Measurements from ENCODE around the gene WDR41.
"Not testable (repeated sequence)": the region's sequence is repeated elsewhere in the genome, so short reads cannot be mapped to it uniquely, and the experiment has no call there.

DNA sequence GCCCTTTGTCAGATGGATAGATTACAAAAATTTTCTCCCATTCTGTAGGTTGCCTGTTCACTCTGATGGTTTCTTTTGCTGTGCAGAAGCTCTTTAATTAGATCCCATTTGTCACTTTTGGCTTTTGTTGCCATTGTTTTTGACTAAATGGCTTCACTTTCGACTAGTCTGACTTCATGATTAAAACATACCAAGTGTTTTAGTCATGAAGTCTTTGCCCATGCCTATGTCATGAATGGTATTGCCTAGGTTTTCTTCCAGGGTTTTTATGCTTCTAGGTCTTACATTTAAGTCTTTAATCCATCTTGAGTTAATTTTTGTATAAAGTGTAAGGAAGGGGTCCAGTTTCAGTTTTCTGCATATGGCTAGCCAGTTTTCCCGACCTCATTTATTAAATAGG is 108.8 kb downstream of the WDR41 start:
- not testable (repeated sequence) for TF ChIP-seq ZNF70 (CRISPR knock-in tag; IDR thresholded peaks at IDR 0.05); OSR1 (CRISPR knock-in tag; IDR thresholded peaks at IDR 0.05); PPARA (CRISPR knock-in tag; IDR thresholded peaks at IDR 0.05; ENCODE audit: borderline replicate concordance); ZFP3 (CRISPR knock-in tag; IDR thresholded peaks at IDR 0.05)
- TF ChIP-seq, protein P1, sequence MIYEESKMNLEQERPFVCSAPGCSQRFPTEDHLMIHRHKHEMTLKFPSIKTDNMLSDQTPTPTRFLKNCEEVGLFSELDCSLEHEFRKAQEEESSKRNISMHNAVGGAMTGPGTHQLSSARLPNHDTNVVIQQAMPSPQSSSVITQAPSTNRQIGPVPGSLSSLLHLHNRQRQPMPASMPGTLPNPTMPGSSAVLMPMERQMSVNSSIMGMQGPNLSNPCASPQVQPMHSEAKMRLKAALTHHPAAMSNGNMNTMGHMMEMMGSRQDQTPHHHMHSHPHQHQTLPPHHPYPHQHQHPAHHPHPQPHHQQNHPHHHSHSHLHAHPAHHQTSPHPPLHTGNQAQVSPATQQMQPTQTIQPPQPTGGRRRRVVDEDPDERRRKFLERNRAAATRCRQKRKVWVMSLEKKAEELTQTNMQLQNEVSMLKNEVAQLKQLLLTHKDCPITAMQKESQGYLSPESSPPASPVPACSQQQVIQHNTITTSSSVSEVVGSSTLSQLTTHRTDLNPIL (CRISPR knock-in tag; IDR thresholded peaks at IDR 0.05; ENCODE audit: low read depth), result not testable (repeated sequence)
- TF ChIP-seq, protein P2, sequence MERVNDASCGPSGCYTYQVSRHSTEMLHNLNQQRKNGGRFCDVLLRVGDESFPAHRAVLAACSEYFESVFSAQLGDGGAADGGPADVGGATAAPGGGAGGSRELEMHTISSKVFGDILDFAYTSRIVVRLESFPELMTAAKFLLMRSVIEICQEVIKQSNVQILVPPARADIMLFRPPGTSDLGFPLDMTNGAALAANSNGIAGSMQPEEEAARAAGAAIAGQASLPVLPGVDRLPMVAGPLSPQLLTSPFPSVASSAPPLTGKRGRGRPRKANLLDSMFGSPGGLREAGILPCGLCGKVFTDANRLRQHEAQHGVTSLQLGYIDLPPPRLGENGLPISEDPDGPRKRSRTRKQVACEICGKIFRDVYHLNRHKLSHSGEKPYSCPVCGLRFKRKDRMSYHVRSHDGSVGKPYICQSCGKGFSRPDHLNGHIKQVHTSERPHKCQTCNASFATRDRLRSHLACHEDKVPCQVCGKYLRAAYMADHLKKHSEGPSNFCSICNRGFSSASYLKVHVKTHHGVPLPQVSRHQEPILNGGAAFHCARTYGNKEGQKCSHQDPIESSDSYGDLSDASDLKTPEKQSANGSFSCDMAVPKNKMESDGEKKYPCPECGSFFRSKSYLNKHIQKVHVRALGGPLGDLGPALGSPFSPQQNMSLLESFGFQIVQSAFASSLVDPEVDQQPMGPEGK (CRISPR knock-in tag; IDR thresholded peaks at IDR 0.05; ENCODE audit: borderline replicate concordance), result not testable (repeated sequence)
- TF ChIP-seq, protein P3, sequence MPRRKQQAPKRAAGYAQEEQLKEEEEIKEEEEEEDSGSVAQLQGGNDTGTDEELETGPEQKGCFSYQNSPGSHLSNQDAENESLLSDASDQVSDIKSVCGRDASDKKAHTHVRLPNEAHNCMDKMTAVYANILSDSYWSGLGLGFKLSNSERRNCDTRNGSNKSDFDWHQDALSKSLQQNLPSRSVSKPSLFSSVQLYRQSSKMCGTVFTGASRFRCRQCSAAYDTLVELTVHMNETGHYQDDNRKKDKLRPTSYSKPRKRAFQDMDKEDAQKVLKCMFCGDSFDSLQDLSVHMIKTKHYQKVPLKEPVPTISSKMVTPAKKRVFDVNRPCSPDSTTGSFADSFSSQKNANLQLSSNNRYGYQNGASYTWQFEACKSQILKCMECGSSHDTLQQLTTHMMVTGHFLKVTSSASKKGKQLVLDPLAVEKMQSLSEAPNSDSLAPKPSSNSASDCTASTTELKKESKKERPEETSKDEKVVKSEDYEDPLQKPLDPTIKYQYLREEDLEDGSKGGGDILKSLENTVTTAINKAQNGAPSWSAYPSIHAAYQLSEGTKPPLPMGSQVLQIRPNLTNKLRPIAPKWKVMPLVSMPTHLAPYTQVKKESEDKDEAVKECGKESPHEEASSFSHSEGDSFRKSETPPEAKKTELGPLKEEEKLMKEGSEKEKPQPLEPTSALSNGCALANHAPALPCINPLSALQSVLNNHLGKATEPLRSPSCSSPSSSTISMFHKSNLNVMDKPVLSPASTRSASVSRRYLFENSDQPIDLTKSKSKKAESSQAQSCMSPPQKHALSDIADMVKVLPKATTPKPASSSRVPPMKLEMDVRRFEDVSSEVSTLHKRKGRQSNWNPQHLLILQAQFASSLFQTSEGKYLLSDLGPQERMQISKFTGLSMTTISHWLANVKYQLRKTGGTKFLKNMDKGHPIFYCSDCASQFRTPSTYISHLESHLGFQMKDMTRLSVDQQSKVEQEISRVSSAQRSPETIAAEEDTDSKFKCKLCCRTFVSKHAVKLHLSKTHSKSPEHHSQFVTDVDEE (CRISPR knock-in tag; IDR thresholded peaks at IDR 0.05), result not testable (repeated sequence)

All from SK-N-SH treated with all-trans-retinoic acid at 6 μM for 48 hours (cell line).